Astrocyte (in vitro differentiated cells and primary cell): ENCODE results near the gene INKA2. TPM values are rescaled to one million over a fixed set of nuclear protein-coding genes. Genes with fewer than 3 reads are reported as not detected.

Experiments used
- DNase-seq: peaks from one replicate; pipeline ENCODE4 v3.0.0-alpha.2; 2010; ENCODE audit warnings: low read depth
- FAIRE-seq: peaks from 2 replicates; lab custom pipeline; 2011; peaks lifted over from hg19 to GRCh38; lab: Jason Lieb, UNC
- H2AFZ ChIP-seq: 2 replicates; pipeline ENCODE4 v1.6.0; 2012; ENCODE audit warnings: low read depth, low read length, inconsistent platforms
- H3K27ac ChIP-seq: 2 replicates; pipeline ENCODE4 v1.5.1; 2011; ENCODE audit warnings: low read depth, low read length, inconsistent platforms
- H3K27me3 ChIP-seq: 2 replicates; pipeline ENCODE4 v1.6.0; 2011; ENCODE audit warnings: low read length, inconsistent platforms; ENCODE audit not compliant: insufficient read depth
- H3K36me3 ChIP-seq: 2 replicates; pipeline ENCODE4 v1.5.1; 2011; ENCODE audit warnings: low read length, inconsistent platforms; ENCODE audit not compliant: insufficient read depth
- H3K4me1 ChIP-seq: 2 replicates; pipeline ENCODE4 v1.5.1; 2011; ENCODE audit warnings: low read length, inconsistent platforms; ENCODE audit not compliant: insufficient read depth
- H3K4me2 ChIP-seq: 2 replicates; pipeline ENCODE4 v1.6.0; 2012; ENCODE audit warnings: low read length, inconsistent platforms
- H3K4me3 ChIP-seq: 2 replicates; pipeline ENCODE4 v1.5.1; 2011; ENCODE audit warnings: low read depth, mild to moderate bottlenecking, low read length, inconsistent platforms; ENCODE audit not compliant: insufficient read depth
- H3K79me2 ChIP-seq: 2 replicates; pipeline ENCODE4 v1.6.0; 2012; ENCODE audit warnings: mild to moderate bottlenecking, low read length, inconsistent platforms; ENCODE audit not compliant: insufficient read depth
- H3K9ac ChIP-seq: 2 replicates; pipeline ENCODE4 v1.6.0; 2012; ENCODE audit warnings: mild to moderate bottlenecking, low read length, inconsistent platforms
- H3K9me3 ChIP-seq: 2 replicates; pipeline ENCODE4 v1.5.1; 2012; ENCODE audit warnings: low read depth, mild to moderate bottlenecking, low read length, inconsistent platforms; ENCODE audit not compliant: insufficient read depth
- H4K20me1 ChIP-seq: 2 replicates; pipeline ENCODE4 v1.6.0; 2012; ENCODE audit warnings: low read length, inconsistent platforms; ENCODE audit not compliant: insufficient read depth
- H3K27ac Mint-ChIP-seq: one replicate; pipeline ENCODE4 v1.8.0; 2021; ENCODE audit warnings: mild to moderate bottlenecking, mixed read lengths; ENCODE audit not compliant: unreplicated experiment
- H3K27me3 Mint-ChIP-seq: one replicate; pipeline ENCODE4 v1.8.0; 2021; ENCODE audit warnings: low read depth, mixed read lengths; ENCODE audit not compliant: unreplicated experiment
- H3K36me3 Mint-ChIP-seq: one replicate; pipeline ENCODE4 v1.8.0; 2021; ENCODE audit warnings: low read depth, mixed read lengths; ENCODE audit not compliant: unreplicated experiment
- H3K4me1 Mint-ChIP-seq: one replicate; pipeline ENCODE4 v1.8.0; 2021; ENCODE audit warnings: low read depth, mixed read lengths; ENCODE audit not compliant: unreplicated experiment
- H3K4me3 Mint-ChIP-seq: one replicate; pipeline ENCODE4 v1.8.0; 2021; ENCODE audit warnings: mild to moderate bottlenecking, moderate library complexity, mixed read lengths; ENCODE audit not compliant: unreplicated experiment
- H3K9me3 Mint-ChIP-seq: one replicate; pipeline ENCODE4 v1.8.0; 2021; ENCODE audit warnings: mild to moderate bottlenecking, mixed read lengths; ENCODE audit not compliant: unreplicated experiment
- CTCF ChIP-seq: IDR thresholded peaks from 2 replicates; pipeline ENCODE4 v1.5.1; 2011; ENCODE audit warnings: low read depth, mild to moderate bottlenecking, inconsistent platforms, low read length, moderate library complexity; ENCODE audit not compliant: insufficient read depth
- EZH2 ChIP-seq: IDR thresholded peaks from 2 replicates; pipeline ENCODE4 v1.6.1; 2012; ENCODE audit warnings: mild to moderate bottlenecking, low read length, inconsistent platforms; ENCODE audit not compliant: insufficient read depth
- total RNA-seq: library from RNA; stranded (reverse); gene quantifications from 2 replicates; pipeline ENCODE4 v1.2.1, GENCODE V29; 2021

INKA2 gene
- total RNA-seq, 1 donor from 2014 or later, result 12.6 TPM

GRCh38 chr1:111751906-111752575 is 12.8 kb upstream of the INKA2 start:
- Histone ChIP-seq H3K9me3 (no peaks in the 10 kb centered on the region), H3K36me3 (no peaks in the 10 kb centered on the region), H4K20me1 (peaks cover 5% of the 10 kb centered on the region), H3K27ac (no peak overlapping the region), H3K4me2 (no peak overlapping the region), H3K27me3 (no peaks in the 10 kb centered on the region), H3K4me1 (peaks cover 15% of the 10 kb centered on the region), H2AFZ (no peak overlapping the region), H3K9ac (no peak overlapping the region), H3K4me3 (no peak overlapping the region), H3K79me2 (peaks cover 13% of the 10 kb centered on the region)
- no peaks in the 10 kb centered on the region for H3K9me3 Mint-ChIP-seq
- DNase-seq, result no peak
- H3K27me3 Mint-ChIP-seq, result peaks cover 12% of the 10 kb centered on the region
- H3K27ac Mint-ChIP-seq, result no peak overlapping the region
- peaks cover 12% of the 10 kb centered on the region for H3K4me1 Mint-ChIP-seq
- no peaks in the 10 kb centered on the region for H3K36me3 Mint-ChIP-seq
- no peak for TF ChIP-seq CTCF
- TF ChIP-seq EZH2, result no peak
- H3K4me3 Mint-ChIP-seq, result no peak overlapping the region
- no peak for FAIRE-seq

GRCh38 chr1:111750856-111751255 is 11.7 kb upstream of the INKA2 start:
- no peak for DNase-seq
- H3K27ac Mint-ChIP-seq, result no peak overlapping the region
- no peak overlapping the region for H3K4me3 ChIP-seq
- no peaks in the 10 kb centered on the region for H3K9me3 ChIP-seq
- H3K27ac ChIP-seq, result no peak overlapping the region
- H3K4me2 ChIP-seq, result no peak overlapping the region
- peaks cover 8% of the 10 kb centered on the region for H3K4me1 Mint-ChIP-seq
- H3K79me2 ChIP-seq, result peaks cover 2% of the 10 kb centered on the region
- no peak for FAIRE-seq
- H3K9me3 Mint-ChIP-seq, result no peaks in the 10 kb centered on the region
- no peaks in the 10 kb centered on the region for H4K20me1 ChIP-seq
- no peak overlapping the region for H3K9ac ChIP-seq
- H3K4me3 Mint-ChIP-seq, result no peak overlapping the region
- peaks cover 12% of the 10 kb centered on the region for H3K27me3 Mint-ChIP-seq
- TF ChIP-seq CTCF, result no peak
- no peak for TF ChIP-seq EZH2
- no peaks in the 10 kb centered on the region for H3K36me3 Mint-ChIP-seq
- peaks cover 7% of the 10 kb centered on the region for H3K4me1 ChIP-seq
- no peak overlapping the region for H2AFZ ChIP-seq
- H3K27me3 ChIP-seq, result no peaks in the 10 kb centered on the region
- no peaks in the 10 kb centered on the region for H3K36me3 ChIP-seq

GRCh38 chr1:111749628-111750027 is 10.4 kb upstream of the INKA2 start:
- no peaks in the 10 kb centered on the region for H4K20me1 ChIP-seq
- no peak overlapping the region for H3K4me3 ChIP-seq
- FAIRE-seq, result no peak
- no peak overlapping the region for H3K4me2 ChIP-seq
- Mint-ChIP-seq H3K27ac (peak overlapping the region; percentile 53), H3K9me3 (no peaks in the 10 kb centered on the region), H3K4me1 (peaks cover 5% of the 10 kb centered on the region), H3K27me3 (peaks cover 12% of the 10 kb centered on the region), H3K36me3 (no peaks in the 10 kb centered on the region), H3K4me3 (no peak overlapping the region)
- no peaks in the 10 kb centered on the region for H3K79me2 ChIP-seq
- H3K9me3 ChIP-seq, result no peaks in the 10 kb centered on the region
- H3K4me1 ChIP-seq, result peaks cover 2% of the 10 kb centered on the region
- no peak overlapping the region for H3K9ac ChIP-seq
- no peaks in the 10 kb centered on the region for H3K27me3 ChIP-seq
- no peak for DNase-seq
- H2AFZ ChIP-seq, result no peak overlapping the region
- H3K36me3 ChIP-seq, result no peaks in the 10 kb centered on the region
- TF ChIP-seq EZH2, result no peak
- no peak for TF ChIP-seq CTCF
- H3K27ac ChIP-seq, result no peak overlapping the region
